ENCODE results near the gene CD248.

- TF ChIP-seq CTCF (IDR thresholded peaks at IDR 0.05) (no peak), POLR2A (IDR thresholded peaks at IDR 0.05) (no peak), EP300 (IDR thresholded peaks at IDR 0.05) (no peak)
These were observed 50.3 kb downstream of the CD248 start for GRCh38 chr11:66266378-66267038.
